NCI-H345 treated with DMSO at 0.1 percent for 48 hours (cell line): ENCODE results near the gene RNPS1.
"Not testable (repeated sequence)": the region's sequence is repeated elsewhere in the genome, so short reads cannot be mapped to it uniquely, and the experiment has no call there.

Experiments used
- DNase-seq: peaks from one replicate; lab custom pipeline; 2025; ENCODE audit not compliant: unreplicated experiment; lab: John Stamatoyannopoulos, UW

RNPS1 gene

DNA sequence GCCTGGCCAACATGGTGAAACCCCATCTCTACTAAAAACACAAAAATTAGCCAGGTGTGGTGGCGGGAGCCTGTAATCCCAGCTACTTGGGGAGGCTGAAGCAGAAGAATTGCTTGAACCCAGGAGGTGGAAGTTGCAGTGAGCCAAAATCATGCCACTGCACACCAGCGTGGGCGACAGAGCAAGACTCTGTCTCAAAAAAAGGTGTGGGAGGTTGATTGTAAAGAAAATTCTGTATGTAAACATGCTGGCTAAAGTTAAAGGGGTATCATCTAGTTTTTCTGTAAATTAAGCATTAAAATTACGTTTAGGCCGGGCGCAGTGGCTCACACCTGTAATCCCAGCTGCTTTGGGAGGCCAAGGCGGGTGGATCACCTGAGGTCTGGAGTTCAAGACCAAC is 9.4 kb downstream of the RNPS1 start:
- not testable (repeated sequence) for DNase-seq

DNA sequence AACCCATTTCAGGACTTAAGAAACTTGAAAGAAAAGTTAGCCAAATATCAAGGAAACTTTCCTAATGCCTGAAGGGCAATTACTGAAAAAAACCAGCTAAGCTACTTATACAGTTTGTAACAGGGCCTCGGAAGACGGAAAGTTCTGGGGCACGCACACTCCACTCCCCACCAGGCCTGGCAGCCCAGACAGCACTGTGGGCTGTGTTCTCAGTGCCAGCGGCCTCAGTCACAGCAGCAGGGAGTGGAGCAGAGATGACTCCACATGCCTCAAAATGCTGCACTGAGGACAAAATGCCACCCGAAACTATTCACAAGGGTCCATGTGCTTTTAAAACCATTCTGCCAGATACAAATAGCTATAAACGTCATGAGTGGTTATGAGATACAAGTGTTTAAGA is 10.2 kb downstream of the RNPS1 start:
- DNase-seq = no peak

DNA sequence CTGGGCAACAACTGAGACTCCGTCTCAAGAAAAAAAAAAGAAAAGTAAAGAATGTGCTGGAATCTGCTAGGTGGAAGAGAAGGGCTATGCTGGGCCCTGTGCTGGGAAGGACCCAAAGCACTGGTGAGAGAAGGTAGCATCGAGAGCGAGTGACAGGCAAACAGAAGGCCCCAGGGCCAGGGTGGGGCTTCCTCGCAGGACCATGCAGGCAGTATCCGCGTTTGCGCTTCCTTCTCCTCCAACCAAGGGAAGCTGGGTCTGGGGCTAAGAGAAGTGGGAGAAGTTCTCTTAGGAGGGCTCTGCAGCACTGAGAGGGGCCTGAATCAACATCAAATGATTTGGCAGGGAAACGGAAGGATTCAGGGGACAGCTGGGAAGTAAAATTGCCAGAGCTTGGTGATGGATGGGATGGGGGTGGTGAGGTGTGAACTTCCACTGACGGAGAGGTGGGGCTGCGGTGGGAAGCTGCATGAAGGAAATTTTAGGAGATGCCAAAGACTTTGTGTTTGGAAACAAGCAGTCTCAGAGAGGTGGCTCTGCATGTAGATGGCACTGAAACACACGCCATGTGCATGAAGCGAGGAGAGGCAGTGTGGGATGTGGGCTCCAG is 11.3 kb downstream of the RNPS1 start:
- DNase-seq = no peak

DNA sequence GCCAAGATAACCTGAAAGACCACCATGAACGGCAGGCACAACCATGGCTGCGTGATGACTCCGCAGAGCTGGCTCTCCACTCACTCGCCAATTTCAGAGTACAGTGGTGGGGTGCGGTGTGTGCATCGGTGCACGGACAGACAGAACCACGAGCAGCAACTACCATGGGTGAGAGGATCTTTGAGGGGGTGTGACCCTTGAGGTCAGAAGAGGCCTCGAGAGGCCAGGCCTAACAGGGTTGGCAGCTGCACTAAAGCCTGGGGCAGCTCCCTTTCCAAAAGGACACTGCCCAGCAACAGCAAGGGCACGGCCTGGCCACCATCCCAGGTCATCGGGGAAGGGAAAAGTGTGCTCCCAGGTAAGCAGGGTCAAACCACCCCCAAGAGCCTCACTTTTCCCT is 14.6 kb downstream of the RNPS1 start:
- DNase-seq = no peak

DNA sequence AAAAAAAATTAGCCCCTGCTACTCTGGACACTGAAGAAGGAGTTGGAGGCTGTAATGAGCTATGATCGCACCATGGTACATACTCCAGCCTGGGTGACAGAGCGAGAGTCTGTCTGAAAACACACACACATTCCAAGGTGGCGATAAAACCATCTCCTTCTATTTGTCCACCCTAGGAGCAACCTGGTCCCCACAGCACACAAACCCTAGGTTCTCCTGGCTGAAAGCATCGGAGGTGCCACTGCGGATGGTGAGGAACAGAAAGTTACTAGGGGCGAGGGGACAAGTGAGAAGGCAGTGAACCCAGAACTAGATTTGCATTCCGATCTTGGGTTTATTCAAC is 15.1 kb downstream of the RNPS1 start:
- no peak for DNase-seq

DNA sequence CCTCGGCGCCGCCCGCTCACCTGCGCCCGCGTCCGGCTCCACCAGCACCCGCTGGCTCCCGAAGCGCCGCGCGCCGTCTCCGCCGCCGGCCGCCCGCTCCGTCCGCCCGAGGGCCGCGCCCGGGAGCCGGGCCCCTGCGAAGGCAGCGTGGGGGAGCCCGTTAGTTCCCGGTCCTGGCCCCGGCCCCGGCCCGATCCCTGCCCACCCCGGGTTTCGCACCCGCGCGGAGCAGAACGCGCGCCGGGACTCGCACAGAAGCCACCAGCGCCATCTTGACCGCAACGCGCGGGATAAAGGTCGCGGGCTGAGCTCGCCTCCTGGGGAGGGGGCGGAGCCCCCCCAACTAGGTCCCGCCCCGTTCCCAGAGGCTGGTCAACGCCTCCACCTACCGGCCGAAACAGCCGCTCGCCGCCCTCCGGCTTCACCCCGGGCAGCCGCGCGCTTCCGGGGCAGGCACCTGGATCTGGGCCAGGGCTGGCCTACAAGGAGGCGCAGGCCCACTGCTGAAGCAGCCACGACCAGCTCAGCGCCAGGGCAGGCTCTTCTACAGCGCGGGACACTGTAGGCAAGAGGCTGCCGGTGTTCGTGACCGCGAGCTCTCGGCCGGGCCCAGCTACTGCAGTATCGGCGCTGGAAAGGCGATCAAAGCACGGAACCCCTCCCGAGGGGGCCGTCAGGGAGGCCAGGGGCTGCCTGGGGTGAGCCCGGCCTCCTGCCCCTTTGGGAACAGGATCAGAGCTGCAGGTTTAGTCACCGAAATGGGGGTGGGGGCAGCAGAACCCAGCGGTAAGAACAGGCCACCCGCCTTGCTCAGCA is 16.4 kb downstream of the RNPS1 start, which contains the start of gene ECI1:
ECI1 (minus strand) TSS at position 292 of the 816 bp plus-strand sequence; CDS start at position 271, 21 bp downstream.
- peak; percentile 82 for DNase-seq

DNA sequence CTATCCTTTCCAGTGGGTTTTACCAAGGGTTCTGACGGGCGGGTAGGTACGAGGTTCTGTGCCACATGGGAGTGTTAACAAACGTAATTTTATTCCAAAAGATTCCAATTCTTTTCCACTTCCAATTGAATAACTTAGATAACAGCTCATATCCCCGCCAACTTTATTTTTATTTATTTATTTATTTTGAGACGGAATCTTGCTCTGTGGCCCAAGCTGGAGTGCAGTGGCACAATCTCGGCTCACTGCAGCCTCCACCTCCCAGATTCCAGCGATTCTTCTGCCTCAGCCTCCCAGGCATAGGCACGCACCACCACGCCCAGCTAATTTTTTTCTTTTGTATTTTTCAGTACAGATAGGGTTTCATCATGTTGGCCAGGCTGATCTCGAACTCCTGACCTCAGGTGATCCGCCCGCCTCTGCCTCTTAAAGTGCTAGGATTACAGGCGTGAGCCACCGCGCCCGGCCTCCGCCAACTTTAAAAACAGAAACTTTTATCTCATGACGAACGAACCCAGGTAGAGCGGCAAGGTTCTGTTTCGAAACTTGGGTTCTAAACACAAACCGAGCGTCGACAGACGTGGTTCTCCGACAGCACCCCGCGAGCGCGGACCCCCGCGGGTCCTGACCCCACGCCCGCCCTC is 17.2 kb downstream of the RNPS1 start:
- no peak for DNase-seq

DNA sequence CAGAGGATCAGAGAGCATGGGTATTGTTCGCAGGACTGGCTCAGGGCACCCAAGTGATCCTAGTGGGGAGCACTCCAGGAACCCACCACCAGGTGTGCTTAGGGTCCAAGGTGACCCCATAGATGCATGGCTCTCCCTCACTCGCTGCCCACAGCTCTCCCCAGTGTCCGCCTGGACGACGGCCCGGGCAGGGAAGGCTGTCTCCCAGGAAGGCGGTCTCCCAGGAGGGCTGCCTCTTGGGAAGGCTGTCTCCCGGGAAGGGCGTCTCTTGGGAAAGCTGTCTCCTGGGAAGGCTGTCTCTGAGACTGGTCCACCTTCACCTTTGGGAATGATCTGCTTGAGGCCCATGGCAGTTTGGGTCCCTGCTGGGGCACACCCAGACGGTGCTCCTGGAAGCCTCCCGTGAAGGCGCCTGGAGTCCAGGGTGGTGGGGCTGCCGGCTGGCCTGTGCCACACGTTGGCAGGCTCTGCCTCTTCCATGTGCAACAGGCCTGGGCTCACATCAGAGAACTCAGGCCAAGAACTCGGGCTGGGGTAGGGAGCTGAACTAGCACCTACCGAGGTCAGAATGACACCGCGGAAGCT is 21.5 kb downstream of the RNPS1 start:
- DNase-seq = no peak

DNA sequence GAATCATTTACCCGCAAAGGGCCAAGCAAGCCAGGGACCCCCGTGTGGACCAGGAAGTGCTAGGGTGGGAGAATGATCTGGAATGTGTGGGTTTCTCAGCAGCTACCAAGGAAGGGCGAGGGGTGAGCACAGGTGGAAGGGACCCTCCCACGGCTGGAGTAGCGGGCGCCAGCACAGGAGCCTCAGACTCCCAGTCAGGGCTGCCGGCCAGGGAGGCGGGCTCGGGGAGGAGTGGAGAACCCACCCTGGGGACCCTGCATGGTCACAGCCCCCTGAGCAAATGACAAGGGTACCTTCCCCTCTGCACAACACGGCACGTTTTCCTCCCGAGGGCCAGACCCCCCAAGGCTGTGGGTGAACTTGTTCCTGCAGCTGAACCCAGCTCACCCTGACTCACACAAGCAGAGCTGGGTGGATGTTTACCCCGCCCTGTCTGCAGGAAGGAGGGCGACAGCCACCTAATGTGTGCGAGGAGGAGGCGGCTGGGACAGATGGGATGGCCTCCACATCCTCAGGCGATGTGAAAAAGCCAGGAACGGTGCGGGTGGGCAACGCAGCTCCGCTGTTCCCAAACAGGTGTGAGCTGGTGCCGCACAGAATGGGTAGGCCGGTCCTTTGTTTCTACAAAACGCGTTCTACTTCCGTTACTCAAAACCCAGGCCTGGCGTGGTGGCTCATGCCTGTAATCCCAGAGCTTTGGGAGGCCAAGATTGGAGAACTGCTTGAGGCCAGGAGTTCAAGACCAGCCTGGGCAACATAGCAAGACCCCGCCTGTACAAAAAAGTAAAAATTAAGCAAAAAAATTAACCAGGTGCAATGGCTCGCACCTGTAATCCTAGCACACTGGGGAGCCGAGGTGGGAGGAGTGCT is 22.8 kb downstream of the RNPS1 start:
- no peak for DNase-seq

DNA sequence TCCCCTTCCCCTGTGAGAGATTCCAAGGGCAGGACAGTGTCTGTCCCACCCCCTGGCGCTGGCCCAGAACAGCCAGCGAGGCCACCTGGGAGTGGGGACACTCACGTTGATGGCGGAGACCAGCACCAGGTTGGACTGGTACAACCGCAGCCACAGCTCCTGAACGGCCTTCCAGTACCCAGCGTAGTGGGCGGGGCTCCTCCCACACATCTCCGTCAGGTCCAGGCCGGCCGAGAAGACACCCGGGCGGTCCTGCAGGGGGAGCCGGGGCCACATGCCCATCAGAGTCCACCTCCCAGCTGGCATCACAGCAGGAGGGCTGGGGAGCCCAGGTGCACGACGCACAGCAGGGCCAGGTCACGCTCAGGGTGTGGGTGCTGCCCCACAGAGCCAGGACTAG is 23.6 kb downstream of the RNPS1 start:
- no peak for DNase-seq

DNA sequence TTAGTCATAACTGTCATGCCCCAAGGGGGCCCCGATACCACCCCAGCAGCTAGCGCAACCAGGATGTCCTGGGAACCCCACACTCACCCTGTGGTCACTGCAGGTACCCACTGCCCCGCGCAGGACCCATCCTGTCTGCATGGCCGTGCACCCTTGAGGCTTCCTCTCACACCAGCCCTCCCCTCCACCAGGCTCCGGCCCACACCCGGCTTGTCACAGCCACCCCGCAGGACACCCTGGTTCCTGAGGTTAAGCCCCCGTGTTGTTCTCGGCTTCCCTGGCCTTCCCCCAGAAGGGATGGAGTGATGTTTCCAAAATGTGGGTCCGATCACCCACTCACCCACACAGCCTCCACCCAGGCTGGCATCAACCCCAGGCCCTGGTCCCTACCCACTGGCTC is 24.1 kb downstream of the RNPS1 start:
- no peak for DNase-seq

DNA sequence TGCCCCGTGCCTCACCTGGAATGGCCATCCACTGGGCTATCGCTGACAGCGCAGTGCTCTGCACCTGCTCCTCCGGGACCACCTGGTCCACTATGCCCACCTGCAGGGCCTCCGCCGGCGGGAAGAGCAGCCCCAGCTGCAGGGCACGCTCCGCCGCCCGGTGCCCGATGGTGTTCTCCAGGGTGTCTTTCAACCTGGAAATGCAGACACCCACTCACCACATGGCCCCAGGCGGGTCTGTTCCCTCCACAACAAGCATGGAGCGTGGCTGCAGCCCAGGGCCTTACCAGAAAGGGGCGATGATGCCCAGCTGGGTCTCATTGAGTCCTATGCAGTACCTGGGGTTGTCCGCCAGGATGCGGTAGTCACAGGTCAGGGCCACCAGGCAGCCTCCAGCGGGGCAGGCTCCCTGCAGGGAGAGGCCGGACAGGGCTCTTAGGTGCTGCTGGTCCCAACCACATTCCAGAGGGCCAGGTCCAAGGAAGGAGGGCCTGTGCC is 24.8 kb downstream of the RNPS1 start:
- DNase-seq = no peak

DNA sequence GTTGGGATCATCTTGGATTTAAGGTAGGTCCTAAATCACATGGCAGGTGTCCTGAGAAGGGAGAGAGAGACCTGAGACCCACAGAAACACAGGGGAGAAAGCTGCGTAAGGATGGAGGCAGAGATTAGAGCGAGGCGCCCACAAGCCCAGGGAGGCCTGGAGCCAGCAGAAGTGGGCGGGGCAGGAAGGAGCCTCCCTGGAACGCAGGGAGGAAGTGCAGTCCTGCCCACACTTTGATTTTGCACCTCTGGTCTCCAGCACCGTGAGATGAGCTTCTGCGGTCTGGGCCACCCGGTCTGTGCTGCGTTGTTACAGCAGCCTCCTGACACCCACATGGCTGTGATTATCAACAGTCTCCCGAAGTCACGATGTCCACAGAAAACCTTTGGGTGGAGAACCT is 25.3 kb downstream of the RNPS1 start:
- DNase-seq = no peak

DNA sequence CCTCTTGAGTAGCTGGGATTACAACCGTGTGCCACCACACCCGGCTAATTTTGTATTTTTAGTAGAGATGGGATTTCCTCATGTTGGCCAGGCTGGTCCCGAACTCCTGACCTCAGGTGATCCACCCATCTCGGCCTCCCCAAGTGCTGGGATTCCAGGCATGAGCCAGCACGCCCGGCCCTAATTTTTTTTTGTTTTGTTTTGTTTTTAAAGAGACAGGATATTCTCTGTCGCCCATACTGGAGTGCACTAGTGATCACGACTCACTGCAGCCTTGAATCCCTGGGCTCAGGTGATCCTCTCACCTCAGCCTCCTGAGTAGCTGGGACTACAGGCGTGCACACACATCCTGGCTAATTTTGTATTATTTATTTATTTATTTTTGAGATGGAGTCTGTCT is 27.6 kb downstream of the RNPS1 start:
- not testable (repeated sequence) for DNase-seq

DNA sequence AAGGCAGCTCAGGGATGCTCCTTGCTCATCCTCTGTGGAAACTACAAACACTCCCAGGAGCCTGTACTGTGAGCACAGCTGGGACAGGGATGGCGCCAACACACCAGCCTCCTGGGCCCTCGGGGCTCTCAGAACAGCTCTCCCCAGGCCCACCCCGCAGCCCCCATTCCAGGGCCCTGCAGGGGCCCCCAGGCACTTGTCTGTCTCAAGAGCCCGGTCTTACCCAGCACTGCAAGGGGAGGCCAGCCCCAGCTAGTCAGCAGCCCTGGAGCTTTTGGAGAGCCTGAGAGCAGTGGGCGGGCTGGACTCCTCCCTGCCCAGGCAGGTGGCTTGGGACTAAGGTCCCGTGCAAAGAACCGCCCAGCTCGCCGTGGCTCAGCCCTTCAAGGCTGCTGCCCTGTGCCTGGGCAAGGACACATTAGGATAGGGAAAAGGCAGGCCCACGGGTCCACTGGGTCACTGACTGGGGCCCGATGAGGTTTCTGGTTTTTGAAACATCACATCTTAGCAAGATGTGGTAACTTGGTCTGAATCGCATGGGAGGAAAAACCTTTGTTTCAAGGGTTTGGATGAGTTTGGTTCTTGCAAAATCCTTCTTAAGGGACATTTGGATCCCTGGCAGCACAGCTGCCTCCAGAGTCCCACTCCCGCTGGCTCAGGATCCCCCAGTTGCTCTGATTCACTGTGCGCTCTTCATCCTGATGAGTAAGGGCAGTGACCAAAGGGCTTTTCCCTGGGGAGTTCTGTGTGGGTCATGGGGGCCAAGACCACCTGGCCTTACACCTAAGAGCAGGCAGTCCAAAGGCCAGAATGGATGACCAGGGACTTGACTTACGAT is 28.9 kb downstream of the RNPS1 start:
- no peak for DNase-seq

DNA sequence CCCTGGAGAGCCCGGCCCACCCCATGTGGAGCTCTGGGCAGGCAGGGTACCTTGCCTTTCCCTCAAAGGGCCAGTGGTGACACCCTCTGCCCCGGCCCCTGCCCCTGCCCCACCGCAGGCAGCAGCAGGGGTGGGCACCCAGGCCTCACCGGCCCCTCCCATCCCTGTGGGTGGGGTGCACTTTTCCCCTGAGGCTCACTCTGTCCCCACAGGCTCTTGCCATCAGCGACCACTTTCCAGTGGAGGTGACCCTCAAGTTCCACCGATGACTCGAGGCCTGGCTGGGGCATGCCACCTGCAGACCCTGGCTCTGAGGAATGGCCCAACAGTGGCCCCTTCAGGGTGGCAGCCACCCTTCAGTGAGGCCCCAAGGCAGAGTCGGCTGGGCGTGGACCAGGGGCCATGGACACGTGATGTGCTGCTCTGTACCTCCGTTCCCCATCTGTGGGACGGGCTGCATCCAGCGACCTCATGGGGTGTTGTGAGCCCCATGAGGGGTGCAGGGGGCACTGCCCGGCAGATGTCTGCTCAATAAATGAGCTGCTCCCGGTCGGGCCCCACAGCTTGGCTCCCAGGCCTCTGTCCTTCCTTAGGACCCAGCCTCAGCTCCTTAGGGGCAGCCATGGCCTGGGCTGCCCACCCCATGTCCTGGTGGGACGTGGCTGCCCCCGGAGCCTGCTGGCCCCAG is 29.6 kb downstream of the RNPS1 start:
- no peak for DNase-seq

DNA sequence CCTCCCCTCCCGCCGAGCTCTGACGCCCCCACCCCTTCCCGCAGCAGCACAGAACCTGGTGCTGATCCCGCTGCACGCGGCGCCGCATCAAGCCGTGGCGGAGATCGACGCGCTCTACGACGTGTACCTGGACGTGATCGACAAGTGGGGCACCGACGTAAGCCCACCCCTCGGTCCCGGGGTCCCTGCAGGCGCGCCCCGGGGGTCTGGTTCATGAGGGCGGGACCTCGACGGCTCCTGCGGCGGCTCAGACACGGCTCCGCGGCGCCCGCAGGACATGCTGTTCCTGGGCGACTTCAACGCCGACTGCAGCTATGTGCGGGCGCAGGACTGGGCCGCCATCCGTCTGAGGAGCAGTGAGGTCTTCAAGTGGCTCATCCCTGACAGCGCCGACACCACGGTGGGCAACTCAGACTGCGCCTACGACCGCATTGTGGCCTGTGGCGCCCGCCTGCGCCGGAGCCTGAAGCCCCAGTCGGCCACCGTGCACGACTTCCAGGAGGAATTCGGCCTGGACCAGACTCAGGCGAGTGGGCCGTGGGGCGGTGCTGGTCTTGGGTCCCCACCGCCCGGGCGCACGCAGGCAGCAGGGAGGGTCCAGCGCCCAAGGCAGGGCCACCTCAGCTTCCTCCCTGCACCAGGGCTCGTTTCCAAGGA is 30.3 kb downstream of the RNPS1 start:
- DNase-seq = no peak

DNA sequence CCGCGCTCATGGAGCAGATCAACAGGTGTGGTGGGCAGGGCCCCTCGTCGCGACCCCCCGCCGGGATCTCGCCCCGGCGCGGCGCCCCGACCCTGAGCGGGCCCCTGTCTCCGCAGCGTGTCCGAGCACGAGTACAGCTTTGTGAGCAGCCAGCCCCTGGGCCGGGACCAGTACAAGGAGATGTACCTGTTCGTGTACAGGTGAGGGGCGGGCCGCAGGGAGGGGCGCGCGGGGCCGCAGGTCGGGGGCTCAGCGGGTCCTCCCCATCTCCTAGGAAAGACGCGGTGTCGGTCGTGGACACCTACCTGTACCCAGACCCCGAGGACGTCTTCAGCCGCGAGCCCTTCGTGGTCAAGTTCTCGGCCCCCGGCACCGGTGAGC is 30.8 kb downstream of the RNPS1 start:
- DNase-seq = no peak
